Thyroid gland (tissue), 4 donors: Measurements from ENCODE around the gene PTPRH. TPM values are rescaled to one million over a fixed set of nuclear protein-coding genes. Genes with fewer than 3 reads are reported as not detected.

Experiments
- DNase-seq, 2 donors: peaks; one replicate each; pipeline ENCODE4 v3.0.0-alpha.2; 2019
- H3K27ac ChIP-seq, 3 donors: fragments of 200-600 bp; sonication (generic); 1 replicate in 2 of 3; 2 replicates in 1 of 3; pipeline ENCODE4 v1.5.1; 2016 to 2019; ENCODE audit warnings: mild to moderate bottlenecking in 1 of 3, moderate library complexity in 1 of 3
- H3K27me3 ChIP-seq: fragments of 200-600 bp; sonication (generic); one replicate; pipeline ENCODE4 v1.5.1; 2019
- H3K36me3 ChIP-seq, 2 donors: fragments of 200-600 bp; sonication (generic); one replicate each; pipeline ENCODE4 v1.5.1; 2016 to 2019
- H3K4me1 ChIP-seq, 2 donors: fragments of 200-600 bp; sonication (generic); one replicate each; pipeline ENCODE4 v1.5.1; 2017 to 2019
- H3K4me3 ChIP-seq, 3 donors: fragments of 200-600 bp; sonication (generic); replicated peaks in 1 of 3; 1 replicate in 2 of 3; 2 replicates in 1 of 3; pipeline ENCODE4 v1.5.1; 2016; ENCODE audit warnings: mild to moderate bottlenecking in 1 of 3
- H3K9me3 ChIP-seq: fragments of 200-600 bp; sonication (generic); one replicate; pipeline ENCODE4 v1.5.1; 2017
- POLR2A ChIP-seq, 2 donors: fragments of 450-650 bp; IDR thresholded peaks; one replicate each; pipeline ENCODE4 v1.6.1; 2017; ENCODE audit warnings: antibody characterized with exemption in 2 of 2, mild to moderate bottlenecking in 2 of 2, moderate library complexity in 1 of 2
- WGBS, 2 donors: methylation state at CpG; one replicate each; pipeline ENCODE4 v1.1.5; 2017; 5-methylcytosine and 5-hydroxymethylcytosine counted together
- intact Hi-C: fragments of 100-400 bp; cut with DNase I; formaldehyde crosslinking; loops from one replicate; pipeline ENCODE4 v1.15.1; 2023
- total RNA-seq, 4 donors: library from RNA; depleted of rRNA; stranded (reverse); fragments of >200 nt; gene quantifications; one replicate each; pipeline ENCODE4 v1.2.3, GENCODE V29; 2016
- TF ChIP-seq, protein P1 (sequence below), 6 experiments: fragments of 200-600 bp in 3 of 6; fragments of 450-650 bp in 3 of 6; sonication (generic) in 3 of 6; IDR thresholded peaks; one replicate each; pipeline ENCODE4 v1.5.1; 2016 to 2019; ENCODE audit warnings: antibody characterized with exemption in 6 of 6, mild to moderate bottlenecking in 2 of 6, inconsistent platforms in 1 of 6, moderate library complexity in 1 of 6

PTPRH gene
- total RNA-seq, 4 donors from 2014 or later = 0.11 to 2.6 (median 0.54) TPM; not detected in 1

DNA sequence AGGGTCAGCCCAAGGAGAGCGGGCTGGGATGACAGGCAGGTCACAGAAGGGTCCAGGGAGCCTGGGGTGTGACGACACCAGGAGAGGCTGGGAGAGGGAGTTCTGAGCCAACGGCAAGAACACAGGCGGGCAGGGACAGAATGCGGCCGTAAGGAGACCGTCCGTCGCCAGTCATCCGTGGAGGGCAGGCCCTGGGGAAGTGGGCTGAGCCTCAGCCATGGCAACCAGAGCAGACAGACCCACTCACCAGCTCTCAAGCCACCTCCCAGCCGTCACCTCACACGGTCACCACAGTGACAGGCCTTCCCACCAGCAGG, 22.9 kb upstream of the PTPRH start:
- Histone ChIP-seq H3K36me3 (peaks cover 34 to 52% of the 10 kb centered on the region in 2 donors), H3K4me1 (peaks cover 17 to 42% of the 10 kb centered on the region in 2 donors), H3K27me3 (no peaks in the 10 kb centered on the region), H3K27ac (peak overlapping the region; percentile 43 to 49 (median 43)), H3K4me3 (no peak overlapping the region), H3K9me3 (no peaks in the 10 kb centered on the region)
- TF ChIP-seq, protein P1, sequence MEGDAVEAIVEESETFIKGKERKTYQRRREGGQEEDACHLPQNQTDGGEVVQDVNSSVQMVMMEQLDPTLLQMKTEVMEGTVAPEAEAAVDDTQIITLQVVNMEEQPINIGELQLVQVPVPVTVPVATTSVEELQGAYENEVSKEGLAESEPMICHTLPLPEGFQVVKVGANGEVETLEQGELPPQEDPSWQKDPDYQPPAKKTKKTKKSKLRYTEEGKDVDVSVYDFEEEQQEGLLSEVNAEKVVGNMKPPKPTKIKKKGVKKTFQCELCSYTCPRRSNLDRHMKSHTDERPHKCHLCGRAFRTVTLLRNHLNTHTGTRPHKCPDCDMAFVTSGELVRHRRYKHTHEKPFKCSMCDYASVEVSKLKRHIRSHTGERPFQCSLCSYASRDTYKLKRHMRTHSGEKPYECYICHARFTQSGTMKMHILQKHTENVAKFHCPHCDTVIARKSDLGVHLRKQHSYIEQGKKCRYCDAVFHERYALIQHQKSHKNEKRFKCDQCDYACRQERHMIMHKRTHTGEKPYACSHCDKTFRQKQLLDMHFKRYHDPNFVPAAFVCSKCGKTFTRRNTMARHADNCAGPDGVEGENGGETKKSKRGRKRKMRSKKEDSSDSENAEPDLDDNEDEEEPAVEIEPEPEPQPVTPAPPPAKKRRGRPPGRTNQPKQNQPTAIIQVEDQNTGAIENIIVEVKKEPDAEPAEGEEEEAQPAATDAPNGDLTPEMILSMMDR (IDR thresholded peaks at IDR 0.05) = no peak
- TF ChIP-seq POLR2A (IDR thresholded peaks at IDR 0.05) = no peak
- peak; percentile 85 to 91 for DNase-seq
- 37 to 52% methylated on average over 5 to 12 of the region's 12 CpGs for WGBS, 2 donors
- intact Hi-C loops = no loop called here

DNA sequence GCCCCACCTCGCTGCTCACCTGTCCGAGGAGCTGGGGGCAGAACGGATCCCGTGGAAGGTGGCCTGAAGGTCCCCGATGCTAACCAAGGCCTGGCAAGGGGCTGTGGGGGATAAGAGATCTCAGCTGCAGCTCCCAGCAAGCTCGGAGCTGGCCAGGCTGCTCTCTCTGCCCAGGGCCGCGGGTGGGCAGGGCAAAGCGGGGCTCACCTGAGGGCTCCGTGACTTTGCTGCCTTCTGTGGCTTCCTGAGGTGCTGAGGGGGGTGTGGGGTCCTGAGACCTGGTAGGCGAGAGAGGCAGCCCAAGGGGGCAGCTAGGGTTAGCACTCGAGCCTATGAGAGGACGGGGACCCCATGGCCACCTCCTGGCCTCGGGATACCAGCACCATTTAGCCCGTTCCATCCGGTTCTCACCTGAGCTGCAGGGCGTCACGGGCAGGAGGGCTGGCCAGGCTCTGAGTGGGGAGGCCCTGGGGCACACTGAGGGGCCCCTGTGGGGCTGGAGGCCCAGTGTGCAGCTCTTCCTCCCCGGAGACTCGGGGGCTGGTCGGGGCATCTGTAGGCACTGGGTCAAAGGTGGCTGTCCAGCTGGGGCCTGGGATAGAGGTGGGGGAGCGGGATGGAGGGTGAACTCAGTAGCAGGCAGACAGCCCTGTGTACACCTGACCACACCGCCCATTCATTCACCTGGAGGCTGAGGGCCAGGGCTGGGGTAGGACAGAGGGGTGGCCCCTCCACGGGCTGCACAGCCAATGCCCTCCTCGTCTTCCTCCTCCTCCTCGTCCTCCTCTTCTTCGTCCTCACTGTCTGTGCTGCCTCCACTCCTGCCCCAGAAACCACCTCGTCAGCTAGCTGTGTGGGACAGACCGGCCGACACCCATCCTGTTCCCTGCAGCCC, 22.3 kb upstream of the PTPRH start:
- peak overlapping the region in 2 of 3 donors; percentile 43 for H3K27ac ChIP-seq
- WGBS, 2 donors = 77 to 80% methylated on average over 22 to 27 of the region's 30 CpGs
- H3K4me1 ChIP-seq = peaks cover 17 to 45% of the 10 kb centered on the region in 2 donors
- TF ChIP-seq, protein P1 (IDR thresholded peaks at IDR 0.05) = no peak
- no peak for TF ChIP-seq POLR2A (IDR thresholded peaks at IDR 0.05)
- no peaks in the 10 kb centered on the region for H3K27me3 ChIP-seq
- H3K4me3 ChIP-seq = no peak overlapping the region
- intact Hi-C loops = no loop called here
- no peak for DNase-seq
- H3K9me3 ChIP-seq = no peaks in the 10 kb centered on the region
- peaks cover 28 to 52% of the 10 kb centered on the region in 2 donors for H3K36me3 ChIP-seq

DNA sequence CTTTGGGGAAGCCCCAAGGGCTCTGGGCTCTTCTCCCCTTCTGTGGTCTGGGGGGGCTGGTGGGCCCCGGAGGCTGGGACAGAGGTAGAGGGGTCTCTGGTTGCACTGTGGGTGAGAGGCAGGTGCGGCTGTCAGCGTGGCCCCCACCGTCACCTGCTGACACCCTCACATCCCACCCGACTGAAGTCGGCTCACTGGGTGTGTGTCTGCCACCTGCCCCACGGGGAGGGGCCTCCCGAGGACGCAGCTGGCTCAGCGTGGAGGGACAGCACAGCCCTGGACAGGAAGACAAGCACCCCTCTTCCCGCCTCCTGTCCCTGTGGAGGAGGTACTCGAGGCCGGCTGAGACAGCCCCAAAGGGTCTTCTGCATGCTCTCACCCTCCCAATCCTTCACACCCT, 21.5 kb upstream of the PTPRH start:
- peaks cover 20 to 44% of the 10 kb centered on the region in 2 donors for H3K36me3 ChIP-seq
- no peak overlapping the region for H3K4me3 ChIP-seq
- H3K4me1 ChIP-seq = peaks cover 17 to 45% of the 10 kb centered on the region in 2 donors
- no peaks in the 10 kb centered on the region for H3K27me3 ChIP-seq
- no peaks in the 10 kb centered on the region for H3K9me3 ChIP-seq
- intact Hi-C loops = no loop called here
- 90 to 93% methylated on average over 3 to 6 of the region's 13 CpGs for WGBS, 2 donors
- H3K27ac ChIP-seq = no peak overlapping the region
- no peak for DNase-seq
- TF ChIP-seq, protein P1 (IDR thresholded peaks at IDR 0.05) = no peak
- no peak for TF ChIP-seq POLR2A (IDR thresholded peaks at IDR 0.05)

DNA sequence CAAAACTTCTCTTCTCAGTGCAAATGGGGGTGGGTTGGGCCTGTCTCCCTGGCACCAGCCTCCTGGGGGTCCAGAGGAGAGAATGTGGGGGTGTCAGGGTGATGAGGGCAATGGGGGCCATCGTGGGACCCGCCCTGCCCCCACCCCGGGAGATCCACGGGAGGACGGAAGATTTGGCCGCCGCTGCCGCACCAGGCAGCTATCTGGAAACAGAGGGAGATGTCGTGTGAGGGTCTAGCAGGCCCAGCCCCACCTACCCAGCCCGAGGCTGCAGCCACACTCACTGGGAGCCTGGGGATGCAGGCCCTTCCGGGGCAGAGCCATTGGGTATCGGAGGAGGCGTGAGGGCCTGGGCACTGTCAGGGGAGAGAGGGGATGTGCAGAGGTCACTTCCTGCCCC, 21.0 kb upstream of the PTPRH start:
- H3K27me3 ChIP-seq = no peaks in the 10 kb centered on the region
- H3K4me3 ChIP-seq = no peak overlapping the region
- H3K36me3 ChIP-seq = peaks cover 19 to 43% of the 10 kb centered on the region in 2 donors
- DNase-seq = no peak
- TF ChIP-seq POLR2A (IDR thresholded peaks at IDR 0.05) = no peak
- TF ChIP-seq, protein P1 (IDR thresholded peaks at IDR 0.05) = no peak
- H3K27ac ChIP-seq = no peak overlapping the region
- H3K4me1 ChIP-seq = peaks cover 17 to 45% of the 10 kb centered on the region in 2 donors
- intact Hi-C loops = no loop called here
- 85 to 86% methylated on average over 10 to 11 of the region's 13 CpGs for WGBS, 2 donors
- H3K9me3 ChIP-seq = no peaks in the 10 kb centered on the region

DNA sequence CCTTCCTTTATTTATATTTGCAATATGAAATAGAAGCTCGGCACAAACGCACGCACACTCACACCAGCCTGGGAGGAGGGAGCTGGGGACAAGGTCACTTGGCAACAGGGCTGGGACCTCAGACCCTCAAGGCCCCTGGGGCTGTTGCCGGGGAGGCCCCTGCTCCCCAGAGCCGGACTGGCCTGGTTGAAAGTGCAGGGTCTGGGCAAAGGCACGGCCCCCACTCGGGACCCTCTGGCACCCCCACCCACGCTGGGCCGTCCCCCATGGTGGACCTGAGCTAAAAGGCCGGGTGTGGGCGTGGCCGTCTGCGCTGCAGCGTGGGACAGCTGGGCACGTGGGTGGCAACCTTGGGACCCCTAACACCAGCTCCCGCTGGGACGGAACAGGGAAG, 20.5 kb upstream of the PTPRH start:
- Histone ChIP-seq H3K4me3 (no peak overlapping the region), H3K4me1 (peaks cover 17 to 45% of the 10 kb centered on the region in 2 donors), H3K27ac (no peak overlapping the region), H3K9me3 (no peaks in the 10 kb centered on the region), H3K27me3 (no peaks in the 10 kb centered on the region), H3K36me3 (peaks cover 19 to 39% of the 10 kb centered on the region in 2 donors)
- 88 to 93% methylated on average over 14 to 17 of the region's 17 CpGs for WGBS, 2 donors
- no peak for TF ChIP-seq POLR2A (IDR thresholded peaks at IDR 0.05)
- no peak for DNase-seq
- intact Hi-C loops = no loop called here
